Activated B cell treated with CpG ODN at 0.5 μM for 24 hours (primary cell): Measurements from ENCODE around the gene NUP85. TPM values are rescaled to one million over a fixed set of nuclear protein-coding genes. Genes with fewer than 3 reads are reported as not detected.

Source experiments
- ATAC-seq: fragments of 200-7000 bp; cut with Tn5 transposase; one replicate; pipeline ENCODE4 v1.10.0; 2021; ENCODE audit warnings: low read depth, mild to moderate bottlenecking, moderate library complexity
- CTCF ChIA-PET: fragments of 350-600 bp; sonication (Branson Sonifier 250); formaldehyde crosslinking; loops from one replicate; lab custom pipeline; 2021; ENCODE audit warnings: antibody characterized with exemption; lab: Charles Lee
- POLR2A ChIA-PET: fragments of 350-600 bp; sonication (Branson Sonifier 250); formaldehyde crosslinking; loops from one replicate; lab custom pipeline; 2021; ENCODE audit warnings: antibody characterized with exemption; lab: Charles Lee
- DNase-seq: peaks from one replicate; pipeline ENCODE4 v3.0.0; 2022
- H3K27ac Mint-ChIP-seq: one replicate; pipeline ENCODE4 v1.8.0; 2020; ENCODE audit warnings: mixed read lengths
- H3K27me3 Mint-ChIP-seq: one replicate; pipeline ENCODE4 v1.8.0; 2021; ENCODE audit warnings: mixed read lengths
- H3K36me3 Mint-ChIP-seq: one replicate; pipeline ENCODE4 v1.8.0; 2021; ENCODE audit warnings: low read depth, mixed read lengths
- H3K4me1 Mint-ChIP-seq: one replicate; pipeline ENCODE4 v1.8.0; 2021; ENCODE audit warnings: mixed read lengths
- H3K4me3 Mint-ChIP-seq: one replicate; pipeline ENCODE4 v1.8.0; 2020; ENCODE audit warnings: mild to moderate bottlenecking, mixed read lengths
- H3K9me3 Mint-ChIP-seq: one replicate; pipeline ENCODE4 v1.8.0; 2020; ENCODE audit warnings: mixed read lengths
- intact Hi-C: fragments of 100-400 bp; cut with micrococcal nuclease; formaldehyde crosslinking; loops from one replicate; pipeline ENCODE4 v1.15.1; 2024
- total RNA-seq: library from RNA; stranded (reverse); gene quantifications from 2 replicates; pipeline ENCODE4 v1.2.3, GENCODE V29; 2022
- TF ChIP-seq, protein P1 (sequence below): fragments of 200-600 bp; IDR thresholded peaks from one replicate; pipeline ENCODE4 v1.8.0; 2022; ENCODE audit warnings: antibody characterized with exemption, mild to moderate bottlenecking

Gene NUP85
- total RNA-seq, 1 donor from 2014 or later = 103 TPM

- Mint-ChIP-seq H3K27ac (peak overlapping the region; percentile 99), H3K27me3 (no peaks in the 10 kb centered on the region), H3K4me3 (peak overlapping the region; percentile 99), H3K4me1 (peaks cover 64% of the 10 kb centered on the region), H3K36me3 (peaks cover 46% of the 10 kb centered on the region), H3K9me3 (no peaks in the 10 kb centered on the region)
- ATAC-seq (peak; percentile 6), DNase-seq (no peak)
- ChIA-PET POLR2A (interaction anchor here (0.6 to 4.2 kb wide), 30 partner anchors 11 to 636 kb away, joined by 3 to 110 read pairs (median 8); partner anchors contain the start of genes GRB2, JPT1, MIF4GD and MRPL58), CTCF (interaction anchor here (0.6 to 3.4 kb wide), 10 partner anchors 10 to 493 kb away, joined by 3 to 28 read pairs (median 6); partner anchors contain the start of genes MIF4GD and SLC25A19)
- intact Hi-C loops = loop anchor here (1.0 to 10.0 kb wide), 9 partner anchors 10 to 214 kb away; partner anchors contain the start of genes ATP5PD, GRB2, KCTD2 and SLC25A19
- TF ChIP-seq, protein P1, sequence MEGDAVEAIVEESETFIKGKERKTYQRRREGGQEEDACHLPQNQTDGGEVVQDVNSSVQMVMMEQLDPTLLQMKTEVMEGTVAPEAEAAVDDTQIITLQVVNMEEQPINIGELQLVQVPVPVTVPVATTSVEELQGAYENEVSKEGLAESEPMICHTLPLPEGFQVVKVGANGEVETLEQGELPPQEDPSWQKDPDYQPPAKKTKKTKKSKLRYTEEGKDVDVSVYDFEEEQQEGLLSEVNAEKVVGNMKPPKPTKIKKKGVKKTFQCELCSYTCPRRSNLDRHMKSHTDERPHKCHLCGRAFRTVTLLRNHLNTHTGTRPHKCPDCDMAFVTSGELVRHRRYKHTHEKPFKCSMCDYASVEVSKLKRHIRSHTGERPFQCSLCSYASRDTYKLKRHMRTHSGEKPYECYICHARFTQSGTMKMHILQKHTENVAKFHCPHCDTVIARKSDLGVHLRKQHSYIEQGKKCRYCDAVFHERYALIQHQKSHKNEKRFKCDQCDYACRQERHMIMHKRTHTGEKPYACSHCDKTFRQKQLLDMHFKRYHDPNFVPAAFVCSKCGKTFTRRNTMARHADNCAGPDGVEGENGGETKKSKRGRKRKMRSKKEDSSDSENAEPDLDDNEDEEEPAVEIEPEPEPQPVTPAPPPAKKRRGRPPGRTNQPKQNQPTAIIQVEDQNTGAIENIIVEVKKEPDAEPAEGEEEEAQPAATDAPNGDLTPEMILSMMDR = no peak
Observed at GRCh38 chr17:75260641-75261335, 55.3 kb downstream of the NUP85 start.

DNA sequence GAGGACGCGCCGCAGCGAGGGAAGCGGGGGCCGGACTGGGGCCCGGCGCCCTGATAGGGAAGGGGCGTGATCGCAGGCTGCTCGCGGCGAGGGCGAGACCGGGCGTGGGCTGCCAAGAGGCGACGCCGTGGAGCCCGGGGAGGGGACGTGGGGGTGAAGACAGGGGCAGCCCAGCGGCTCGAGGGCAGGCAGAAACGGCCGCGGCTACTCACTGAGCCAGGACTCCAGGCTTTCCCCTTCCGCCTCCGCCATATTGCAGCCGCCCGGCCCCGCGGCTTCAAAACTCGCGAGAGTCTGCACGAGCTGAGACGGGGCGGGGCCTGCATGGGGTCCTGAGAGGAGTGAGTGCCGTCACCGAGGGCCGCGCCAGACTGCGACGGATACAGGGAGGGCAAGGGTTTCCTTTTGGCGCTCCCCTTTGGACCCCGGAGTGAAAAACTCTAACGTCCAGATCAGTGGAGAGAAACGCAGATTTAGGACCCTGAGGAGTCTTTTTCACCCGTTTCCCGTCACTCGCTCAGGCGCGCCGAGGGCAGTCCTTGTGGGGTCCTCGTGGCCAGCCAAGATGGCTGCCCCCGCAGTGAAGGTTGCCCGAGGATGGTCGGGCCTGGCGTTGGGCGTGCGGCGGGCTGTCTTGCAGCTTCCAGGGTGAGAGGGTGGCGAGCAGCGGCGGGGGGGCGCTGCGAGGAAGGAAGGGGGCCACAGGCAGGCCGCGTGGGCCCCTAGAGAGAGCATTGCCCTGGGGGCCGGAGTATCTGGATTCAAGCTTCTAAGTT is 56.0 kb downstream of the NUP85 start, which contains the start of the genes GGA3 and MRPS7:
TSS of gene GGA3 (minus strand) at position 271 of the 776 bp plus-strand sequence. CDS start at position 252, 19 bp downstream.
TSS of gene MRPS7 (plus strand) at position 544 of the 776 bp plus-strand sequence. CDS start at position 566, 22 bp downstream.
- Mint-ChIP-seq H3K4me1 (peaks cover 56% of the 10 kb centered on the region), H3K9me3 (no peaks in the 10 kb centered on the region), H3K4me3 (peak within 1 kb of the TSS; percentile 99), H3K27me3 (no peaks in the 10 kb centered on the region), H3K36me3 (peaks cover 53% of the 10 kb centered on the region), H3K27ac (peak within 1 kb of the TSS; percentile 99)
- intact Hi-C loops = loop anchor here (1.0 to 10.0 kb wide), 9 partner anchors 9 to 215 kb away; partner anchors contain the start of genes ATP5PD, GRB2, KCTD2 and SLC25A19
- DNase-seq (peak; percentile 93), ATAC-seq (peak; percentile 97)
- ChIA-PET POLR2A (interaction anchor here (0.5 to 4.2 kb wide), 38 partner anchors 10 to 644 kb away, joined by 3 to 110 read pairs (median 6); partner anchors contain the start of genes ARMC7, GRB2, JPT1 and MIF4GD), CTCF (interaction anchor here (0.6 to 3.4 kb wide), 8 partner anchors 9 to 492 kb away, joined by 3 to 28 read pairs (median 6); partner anchors contain the start of genes MIF4GD and SLC25A19)
- TF ChIP-seq, protein P1 = no peak

DNA sequence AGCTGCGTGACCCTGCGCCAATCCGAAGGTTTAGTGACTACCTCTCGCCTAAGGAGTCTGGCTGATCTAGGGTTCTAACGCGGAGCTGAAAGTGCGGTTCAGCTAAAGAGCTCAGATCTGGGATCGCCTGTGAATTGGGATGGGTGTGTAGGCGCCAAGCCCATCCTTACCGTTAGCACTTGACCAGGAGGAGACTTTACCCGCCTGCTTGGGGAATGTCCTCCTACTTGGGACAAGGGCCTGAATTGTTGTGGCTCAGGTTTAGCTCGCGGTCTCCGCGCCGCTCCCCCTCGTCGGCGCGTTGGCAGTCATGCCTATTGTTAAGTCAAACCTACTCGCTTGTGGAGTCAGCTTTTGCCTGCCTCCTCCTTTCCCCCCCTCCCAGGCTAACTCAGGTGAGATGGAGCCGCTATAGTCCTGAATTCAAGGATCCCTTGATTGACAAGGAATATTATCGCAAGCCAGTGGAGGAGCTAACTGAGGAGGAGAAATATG is 56.7 kb downstream of the NUP85 start:
- H3K9me3 Mint-ChIP-seq = no peaks in the 10 kb centered on the region
- no peaks in the 10 kb centered on the region for H3K27me3 Mint-ChIP-seq
- peak overlapping the region; percentile 99 for H3K4me3 Mint-ChIP-seq
- intact Hi-C loops = loop anchor here (10.0 kb wide), 1 partner anchor 147 kb away; no protein-coding TSS in a partner anchor
- ChIA-PET POLR2A (interaction anchor here (0.5 to 4.2 kb wide), 30 partner anchors 10 to 644 kb away, joined by 3 to 110 read pairs (median 7); partner anchors contain the start of genes ARMC7, GRB2, MIF4GD and NUP85), CTCF (interaction anchor here (1.3 to 3.4 kb wide), 4 partner anchors 9 to 27 kb away, joined by 4 to 28 read pairs (median 10); partner anchors contain the start of genes MIF4GD and SLC25A19)
- H3K27ac Mint-ChIP-seq = peak overlapping the region; percentile 99
- H3K4me1 Mint-ChIP-seq = peaks cover 51% of the 10 kb centered on the region
- peaks cover 60% of the 10 kb centered on the region for H3K36me3 Mint-ChIP-seq
- no peak for ATAC-seq
- TF ChIP-seq, protein P1 = no peak
- no peak for DNase-seq

DNA sequence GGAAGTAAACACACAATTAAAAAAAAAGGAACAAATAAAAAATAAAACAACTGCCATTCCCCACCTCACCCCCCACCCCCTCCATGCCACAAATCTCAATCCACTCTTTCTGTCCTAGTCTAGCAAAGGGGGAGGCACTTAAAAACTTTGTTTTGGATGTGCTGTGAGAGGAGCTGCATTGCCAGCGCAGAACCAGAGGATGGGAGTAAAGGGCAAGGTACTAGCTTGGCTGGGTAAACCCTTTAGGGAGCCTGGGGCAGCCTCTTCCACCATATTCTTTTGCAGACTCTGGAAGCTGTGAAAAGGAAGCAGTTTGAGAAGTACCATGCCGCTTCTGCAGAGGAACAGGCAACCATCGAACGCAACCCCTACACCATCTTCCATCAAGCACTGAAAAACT is 57.6 kb downstream of the NUP85 start:
- ChIA-PET CTCF (interaction anchor here (0.9 to 3.4 kb wide), 3 partner anchors 8 to 26 kb away, joined by 3 to 28 read pairs (median 14); partner anchors contain the start of genes MIF4GD and SLC25A19), POLR2A (interaction anchor here (0.5 to 4.2 kb wide), 12 partner anchors 9 to 291 kb away, joined by 3 to 110 read pairs (median 12); partner anchors contain the start of genes MIF4GD, NUP85, SLC25A19 and TSEN54)
- TF ChIP-seq, protein P1 = no peak
- Mint-ChIP-seq H3K4me3 (peak overlapping the region; percentile 64), H3K9me3 (no peaks in the 10 kb centered on the region), H3K36me3 (peaks cover 62% of the 10 kb centered on the region), H3K27me3 (no peaks in the 10 kb centered on the region), H3K4me1 (peaks cover 42% of the 10 kb centered on the region), H3K27ac (no peak overlapping the region)
- ATAC-seq (no peak), DNase-seq (no peak)
- intact Hi-C loops = loop anchor here (10.0 kb wide), 1 partner anchor 148 kb away; no protein-coding TSS in a partner anchor
